Neural cell (in vitro differentiated cells): Measurements from ENCODE around the gene MROH2A. TPM values are rescaled to one million over a fixed set of nuclear protein-coding genes. Genes with fewer than 3 reads are reported as not detected.
A peak's percentile ranks its signal among the peaks of the same experiment; 100 is the strongest.

Source experiments
- H2AFZ ChIP-seq: fragments of 200-600, 300-800 bp; sonication (generic), shearing (Covaris generic); 2 replicates; pipeline ENCODE4 v1.6.0; 2014; ENCODE audit warnings: low read depth, mild to moderate bottlenecking, antibody characterized with exemption, low read length, moderate library complexity
- H3F3A ChIP-seq: fragments of 200-600 bp; shearing (Covaris generic); 2 replicates; pipeline ENCODE4 v1.6.1; 2016; ENCODE audit warnings: mild to moderate bottlenecking, moderate library complexity, mixed read lengths, antibody characterized with exemption, low read length; ENCODE audit not compliant: insufficient read depth, poor library complexity, severe bottlenecking
- H3K27ac ChIP-seq: fragments of 200-600, 300-800 bp; sonication (generic), shearing (Covaris generic); 2 replicates; pipeline ENCODE4 v1.5.1; 2014; ENCODE audit warnings: mild to moderate bottlenecking, low read length, moderate library complexity
- H3K27me3 ChIP-seq: fragments of 300-800, 200-600 bp; sonication (generic), shearing (Covaris generic); 2 replicates; pipeline ENCODE4 v1.6.0; 2014; ENCODE audit warnings: mild to moderate bottlenecking, low read depth, low read length, moderate library complexity; ENCODE audit not compliant: insufficient read depth
- H3K36me3 ChIP-seq: fragments of 300-800, 200-600 bp; sonication (generic), shearing (Covaris generic); 2 replicates; pipeline ENCODE4 v1.5.1; 2014; ENCODE audit warnings: mild to moderate bottlenecking, antibody characterized with exemption, low read length, moderate library complexity; ENCODE audit not compliant: insufficient read depth
- H3K4me2 ChIP-seq: fragments of 300-800, 200-600 bp; sonication (generic), shearing (Covaris generic); 2 replicates; pipeline ENCODE4 v1.6.0; 2014; ENCODE audit warnings: mild to moderate bottlenecking, low read length
- H3K4me3 ChIP-seq: fragments of 300-800, 200-600 bp; sonication (generic), shearing (Covaris generic); 2 replicates; pipeline ENCODE4 v1.5.1; 2014; ENCODE audit warnings: mild to moderate bottlenecking, low read length, moderate library complexity
- H3K79me2 ChIP-seq: fragments of 200-600 bp; shearing (Covaris generic); replicated peaks from 2 replicates; pipeline ENCODE4 v1.6.0; 2014; ENCODE audit warnings: mild to moderate bottlenecking, low read length, moderate library complexity; ENCODE audit not compliant: insufficient read depth
- H3K9ac ChIP-seq: fragments of 300-800, 200-600 bp; sonication (generic), shearing (Covaris generic); 2 replicates; pipeline ENCODE4 v1.6.1; 2016; ENCODE audit warnings: mild to moderate bottlenecking, low read length, mixed read lengths
- H3K9me2 ChIP-seq: fragments of 200-600 bp; shearing (Covaris generic); 2 replicates; pipeline ENCODE4 v1.6.1; 2016; ENCODE audit warnings: mild to moderate bottlenecking, low read length, mixed read lengths; ENCODE audit not compliant: insufficient read depth
- H3K9me3 ChIP-seq: fragments of 200-600, 300-800 bp; sonication (generic), shearing (Covaris generic); 2 replicates; pipeline ENCODE4 v1.6.1; 2016; ENCODE audit warnings: mild to moderate bottlenecking, mixed run types, low read length, moderate library complexity, mixed read lengths
- H4K20me1 ChIP-seq: fragments of 200-600 bp; shearing (Covaris generic); 2 replicates; pipeline ENCODE4 v1.6.1; 2016; ENCODE audit warnings: mild to moderate bottlenecking, mixed run types; ENCODE audit not compliant: insufficient read depth
- CTCF ChIP-seq: fragments of 450-650 bp; IDR thresholded peaks from 2 replicates; pipeline ENCODE4 v1.5.1; 2014; ENCODE audit warnings: antibody characterized with exemption, mild to moderate bottlenecking, moderate library complexity; ENCODE audit not compliant: poor library complexity, severe bottlenecking
- EP300 ChIP-seq: fragments of 450-650 bp; conservative IDR thresholded peaks from 2 replicates; pipeline ENCODE4 v1.6.1; 2014; ENCODE audit warnings: antibody characterized with exemption, mild to moderate bottlenecking, moderate library complexity; ENCODE audit not compliant: poor library complexity, severe bottlenecking
- EZH2 ChIP-seq: fragments of 200-600, 300-800 bp; shearing (Covaris generic), sonication (generic); IDR thresholded peaks from 2 replicates; pipeline ENCODE4 v1.6.1; 2014; ENCODE audit warnings: antibody characterized with exemption, low read length, borderline replicate concordance, mild to moderate bottlenecking; ENCODE audit not compliant: insufficient read depth, poor library complexity, severe bottlenecking
- MXI1 ChIP-seq: fragments of 450-650 bp; conservative IDR thresholded peaks from 2 replicates; pipeline ENCODE4 v1.6.1; 2014; ENCODE audit warnings: antibody characterized with exemption, mild to moderate bottlenecking; ENCODE audit not compliant: poor library complexity, severe bottlenecking
- POLR2AphosphoS5 ChIP-seq: IDR thresholded peaks from 2 replicates; pipeline ENCODE4 v1.6.1; 2012
- RAD21 ChIP-seq: fragments of 450-650 bp; conservative IDR thresholded peaks from 2 replicates; pipeline ENCODE4 v1.6.1; 2014; ENCODE audit warnings: antibody characterized with exemption, mild to moderate bottlenecking, moderate library complexity
- REST ChIP-seq: IDR thresholded peaks from 2 replicates; pipeline ENCODE4 v1.6.1; 2012; ENCODE audit warnings: borderline replicate concordance
- SMC3 ChIP-seq: fragments of 450-650 bp; conservative IDR thresholded peaks from 2 replicates; pipeline ENCODE4 v1.6.1; 2014; ENCODE audit warnings: antibody characterized with exemption, mild to moderate bottlenecking, moderate library complexity; ENCODE audit not compliant: poor library complexity
- TAF1 ChIP-seq: IDR thresholded peaks from 2 replicates; pipeline ENCODE4 v1.6.1; 2012; ENCODE audit warnings: low read depth
- polyA plus RNA-seq: library from polyadenylated mRNA; depleted of rRNA; stranded (reverse); fragments of >200 nt; gene quantifications from 2 replicates; pipeline ENCODE4 v1.2.3, GENCODE V29; 2014

MROH2A gene
- polyA plus RNA-seq, 1 donor from 2014 or later = not detected

GRCh38 chr2:233866479-233866878, 88.3 kb downstream of the MROH2A start:
- H3K27ac ChIP-seq = no peak overlapping the region
- no peak overlapping the region for H2AFZ ChIP-seq
- no peak for TF ChIP-seq EP300
- no peak for TF ChIP-seq SMC3
- no peak for TF ChIP-seq EZH2
- no peak for TF ChIP-seq MXI1
- no peak for TF ChIP-seq RAD21
- TF ChIP-seq REST = no peak
- TF ChIP-seq TAF1 = no peak
- TF ChIP-seq POLR2AphosphoS5 = no peak
- TF ChIP-seq CTCF = no peak
- H3K4me3 ChIP-seq = no peak overlapping the region
- H3K9me2 ChIP-seq = no peaks in the 10 kb centered on the region
- H3K36me3 ChIP-seq = no peaks in the 10 kb centered on the region
- H3K9me3 ChIP-seq = peaks cover 2% of the 10 kb centered on the region
- no peak overlapping the region for H3K9ac ChIP-seq
- H3K79me2 ChIP-seq = no peaks in the 10 kb centered on the region
- no peaks in the 10 kb centered on the region for H3K27me3 ChIP-seq
- no peaks in the 10 kb centered on the region for H3F3A ChIP-seq
- H3K4me2 ChIP-seq = no peak overlapping the region
- H4K20me1 ChIP-seq = no peaks in the 10 kb centered on the region

GRCh38 chr2:233867993-233868532, 89.9 kb downstream of the MROH2A start, which contains the start of gene MSL3B:
MSL3B (minus strand) TSS chr2:233868386.
- no peak for TF ChIP-seq SMC3
- TF ChIP-seq EZH2 = no peak
- no peak for TF ChIP-seq TAF1
- TF ChIP-seq EP300 = no peak
- TF ChIP-seq CTCF = no peak
- TF ChIP-seq POLR2AphosphoS5 = no peak
- peaks cover 2% of the 10 kb centered on the region for H3K9me3 ChIP-seq
- no peaks in the 10 kb centered on the region for H3K9me2 ChIP-seq
- no peaks in the 10 kb centered on the region for H3K27me3 ChIP-seq
- H2AFZ ChIP-seq = no peak within 1 kb of the TSS
- no peak within 1 kb of the TSS for H3K9ac ChIP-seq
- no peaks in the 10 kb centered on the region for H3K79me2 ChIP-seq
- no peak within 1 kb of the TSS for H3K4me2 ChIP-seq
- H3K27ac ChIP-seq = no peak within 1 kb of the TSS
- H3F3A ChIP-seq = no peaks in the 10 kb centered on the region
- H3K36me3 ChIP-seq = no peaks in the 10 kb centered on the region
- H3K4me3 ChIP-seq = peak within 1 kb of the TSS; percentile 49
- H4K20me1 ChIP-seq = no peaks in the 10 kb centered on the region
